HG03558 (cell line): ENCODE data around the gene RORB.

Source experiments
- ATAC-seq: cut with Tn5 transposase; IDR thresholded peaks from one replicate; pipeline ENCODE4 v1.9.1; 2021; ENCODE audit warnings: moderate number of reproducible peaks; ENCODE audit not compliant: unreplicated experiment; ENCODE audit errors: extremely low read depth

The RORB gene

GRCh38 chr9:74496819-74497747, at the start of gene RORB:
TSS of gene RORB (plus strand) at chr9:74497335. CDS start at chr9:74497977, 642 bp downstream.
- peak; percentile 74 for ATAC-seq

DNA sequence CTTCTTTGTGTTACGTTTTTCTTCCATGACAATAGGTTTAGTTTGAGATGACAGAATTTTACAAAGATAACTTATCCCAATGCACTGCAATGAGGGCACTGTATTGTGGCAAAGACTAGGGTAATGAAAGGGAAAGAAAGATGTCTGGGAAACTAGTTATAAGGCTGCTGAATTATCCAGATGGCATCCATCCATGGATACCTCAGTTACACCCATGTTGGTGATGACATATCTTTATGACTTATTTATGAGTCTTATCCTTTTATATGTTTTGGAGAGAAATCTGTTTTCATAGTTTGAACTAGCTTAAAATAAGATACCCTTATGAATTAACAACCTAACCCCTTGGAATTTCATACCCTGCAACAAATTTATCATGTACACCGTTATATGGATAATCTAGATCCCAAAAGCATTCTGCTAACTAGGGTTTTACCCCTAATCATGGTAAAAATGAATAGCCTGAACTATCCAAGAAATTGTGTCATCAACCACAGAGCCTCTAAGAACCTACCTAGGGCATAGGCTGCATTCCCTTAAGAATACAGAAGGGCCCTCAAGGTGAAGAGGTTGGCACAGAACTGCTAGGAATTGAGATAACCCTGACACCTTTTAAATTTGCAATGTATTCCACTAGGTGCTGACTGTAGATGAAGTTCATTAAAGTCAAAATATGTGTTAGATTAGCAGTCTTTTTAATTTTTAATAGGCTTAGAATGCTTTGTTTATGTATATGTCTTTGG, 49.5 kb upstream of the RORB start:
- no peak for ATAC-seq

- ATAC-seq, result no peak
Observed at GRCh38 chr9:74449060-74449459, 48.1 kb upstream of the RORB start.

DNA sequence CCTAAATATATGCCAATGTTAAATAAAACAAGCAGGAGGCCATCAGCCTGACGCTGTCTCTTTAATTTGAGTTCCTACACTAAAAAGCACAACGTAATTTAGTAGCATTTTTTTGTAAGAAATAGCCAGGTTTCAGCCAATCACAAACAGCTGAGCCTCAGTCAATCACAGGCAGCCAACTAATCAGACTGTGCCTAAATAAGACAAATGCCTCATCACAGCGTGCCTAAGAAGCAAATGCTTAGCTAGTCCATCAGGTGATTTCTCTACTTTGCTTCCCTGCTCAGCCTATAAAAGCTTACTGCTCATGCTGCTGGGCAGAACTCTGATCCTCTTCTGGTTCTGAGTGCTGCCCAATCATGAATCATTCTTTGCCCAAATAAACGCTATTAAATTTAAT, 38.3 kb upstream of the RORB start:
- ATAC-seq, result no peak

GRCh38 chr9:74463825-74464224, 33.3 kb upstream of the RORB start:
- no peak for ATAC-seq

DNA sequence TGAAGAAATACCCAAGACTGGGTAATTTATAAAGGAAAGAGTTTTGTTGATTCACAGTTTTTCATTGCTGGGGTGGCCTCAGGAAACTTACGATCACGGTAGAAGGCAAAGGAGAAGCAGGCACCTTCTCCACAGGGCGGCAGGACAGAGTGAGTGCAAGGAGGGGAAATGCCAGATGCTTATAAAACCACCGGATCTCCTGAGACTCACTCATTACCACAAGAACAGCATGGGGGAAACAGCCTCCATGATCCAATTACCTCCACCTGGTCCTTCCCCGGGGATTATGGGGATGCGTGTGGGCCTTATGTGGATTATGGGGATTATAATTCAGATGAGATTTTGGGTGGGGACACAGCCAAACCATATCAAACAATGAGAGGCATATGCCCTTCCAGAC, 18.5 kb upstream of the RORB start:
- no peak for ATAC-seq

- ATAC-seq, result no peak
Observed at GRCh38 chr9:74479711-74480110, 17.4 kb upstream of the RORB start.

- no peak for ATAC-seq
Observed at GRCh38 chr9:74487395-74487794, 9.7 kb upstream of the RORB start.

DNA sequence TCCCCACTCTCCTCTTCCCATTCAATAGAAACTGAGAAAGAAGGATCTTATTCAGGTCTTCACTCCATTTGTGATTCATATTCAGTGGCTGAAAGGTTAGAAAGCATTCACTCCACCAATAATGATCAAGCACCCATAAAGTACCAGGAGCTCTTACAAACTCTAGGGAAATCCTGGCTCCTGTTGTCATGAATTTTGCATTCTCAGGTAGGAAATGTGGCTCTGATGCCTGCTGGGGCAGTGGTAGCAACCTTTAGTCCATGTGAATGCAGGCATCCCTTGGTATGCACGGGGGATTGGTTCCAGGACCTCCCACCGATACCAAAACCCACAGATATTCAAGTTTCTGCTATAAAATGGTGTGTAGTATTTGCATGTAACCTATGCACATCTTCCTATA, 3.6 kb upstream of the RORB start:
- no peak for ATAC-seq

GRCh38 chr9:74494490-74494889, 2.6 kb upstream of the RORB start:
- ATAC-seq, result no peak

DNA sequence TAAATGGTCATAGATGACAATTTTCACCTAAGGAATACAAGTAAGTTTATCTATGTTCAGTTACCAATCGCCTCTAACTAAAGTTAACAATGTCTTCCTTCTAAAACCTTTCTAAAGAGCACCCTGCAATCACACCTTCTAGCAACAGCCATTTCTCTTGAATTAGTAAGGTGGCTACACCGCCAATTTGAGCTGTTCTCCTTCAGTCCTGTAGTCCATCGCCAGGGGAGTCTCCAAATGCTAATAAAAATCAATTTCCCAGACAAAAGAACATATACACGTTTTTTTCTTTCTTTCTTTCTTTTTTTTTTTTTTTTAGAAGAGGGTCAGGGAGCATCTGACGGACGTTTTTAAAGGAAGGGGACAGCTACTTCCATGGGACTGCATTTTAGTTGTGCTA, 729 bp upstream of the RORB start:
- no peak for ATAC-seq

DNA sequence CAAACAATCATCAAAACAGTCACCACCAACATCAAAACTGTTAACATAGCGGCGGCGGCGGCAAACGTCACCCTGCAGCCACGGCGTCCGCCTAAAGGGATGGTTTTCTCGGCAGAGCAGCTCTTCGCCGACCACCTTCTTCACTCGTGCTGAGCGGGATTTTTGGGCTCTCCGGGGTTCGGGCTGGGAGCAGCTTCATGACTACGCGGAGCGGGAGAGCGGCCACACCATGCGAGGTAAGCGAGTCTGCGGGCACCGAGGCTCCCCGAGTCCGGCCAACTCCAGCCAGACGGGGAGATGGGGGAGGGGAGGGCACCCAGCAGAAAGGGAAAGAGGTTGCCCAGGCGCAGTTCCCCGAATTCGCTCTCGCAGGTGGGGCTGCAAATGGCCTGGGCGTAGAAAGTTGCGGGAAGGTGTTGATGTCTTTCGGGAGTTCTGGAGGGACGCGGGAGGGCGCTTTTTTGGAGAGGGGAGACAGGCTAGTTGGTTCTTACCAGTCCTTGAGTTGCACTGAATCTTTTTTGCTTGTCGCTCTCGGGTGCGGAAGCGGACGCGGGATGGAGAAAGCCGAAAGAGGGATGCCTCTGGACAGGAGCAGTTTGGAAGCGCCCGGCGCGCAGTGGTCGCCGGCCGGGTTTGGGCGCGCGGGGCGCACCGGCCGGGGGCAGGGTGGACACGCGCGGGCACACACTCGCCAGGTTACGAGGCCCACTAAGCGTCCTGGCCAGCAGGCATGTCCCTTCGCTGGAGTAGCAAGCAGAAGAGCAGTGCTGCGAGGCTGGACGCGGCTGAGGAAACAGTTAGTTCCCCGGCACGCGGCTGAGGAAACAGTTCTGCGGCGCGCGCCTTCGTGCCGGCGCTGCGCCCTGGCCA, 849 bp downstream of the RORB start:
- ATAC-seq, result no peak

GRCh38 chr9:74498621-74499095, 1.5 kb downstream of the RORB start:
- no peak for ATAC-seq

DNA sequence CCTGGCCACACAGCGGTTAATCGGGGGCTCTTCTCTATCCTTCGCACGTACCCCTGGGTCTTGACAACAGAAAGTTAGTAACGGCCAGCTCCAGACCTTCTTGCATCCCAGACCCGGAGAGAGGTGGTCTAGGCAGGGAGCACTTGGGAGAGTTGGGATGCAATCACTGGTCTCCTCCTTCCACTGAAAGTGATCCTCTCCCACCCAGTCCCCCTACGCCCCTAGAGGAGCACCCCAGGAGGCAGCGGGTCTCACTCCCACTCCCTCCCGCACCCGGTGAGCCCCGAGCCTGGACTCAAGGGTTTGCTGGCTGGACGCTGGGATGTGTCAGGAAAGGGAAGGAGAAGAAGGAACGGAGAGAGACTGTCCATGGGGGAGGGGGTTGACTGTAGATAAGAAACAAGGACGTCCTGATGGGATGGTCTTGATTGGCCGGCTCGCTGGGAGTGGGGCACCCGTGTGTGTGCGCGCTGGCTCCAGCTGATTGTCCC, 2.0 kb downstream of the RORB start:
- no peak for ATAC-seq

DNA sequence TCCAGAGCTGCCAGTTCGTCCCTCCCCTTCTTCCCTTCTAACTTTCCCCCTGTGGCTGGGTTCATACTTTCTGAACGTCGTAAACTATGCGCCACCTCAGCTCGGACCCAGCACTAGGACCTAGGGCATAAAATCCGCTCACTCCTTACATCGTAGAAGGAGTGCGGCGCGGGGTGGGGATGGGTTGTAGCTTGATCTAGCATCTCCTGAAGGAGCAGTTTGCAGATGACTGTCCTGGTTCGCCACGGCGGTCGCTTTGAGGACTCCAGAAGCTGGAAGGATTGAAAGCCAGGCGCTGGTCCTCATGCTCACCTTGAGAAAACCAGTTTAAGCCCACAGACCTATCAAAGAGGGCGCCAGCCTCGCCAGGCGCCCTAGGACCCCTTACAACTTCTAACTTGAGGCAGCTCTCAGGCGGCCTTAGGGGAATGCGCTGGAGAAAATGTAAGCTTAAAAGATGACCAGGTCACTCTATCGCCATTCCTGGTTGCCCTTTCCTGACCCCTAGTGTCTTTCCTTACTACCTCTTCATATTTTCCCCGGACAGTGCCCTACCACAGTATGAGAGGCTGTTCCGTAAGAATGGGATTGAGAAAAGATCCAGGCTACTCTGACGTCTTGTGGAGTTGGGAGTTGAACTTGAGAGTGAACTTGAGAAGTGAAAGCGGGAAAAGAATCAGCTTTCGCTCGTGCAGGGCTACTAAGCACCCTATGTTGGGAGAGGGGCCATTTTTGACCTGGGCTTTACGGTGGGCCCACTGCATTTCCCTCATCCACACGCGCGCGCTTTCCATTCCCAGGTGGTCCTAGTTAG, 2.8 kb downstream of the RORB start:
- no peak for ATAC-seq

DNA sequence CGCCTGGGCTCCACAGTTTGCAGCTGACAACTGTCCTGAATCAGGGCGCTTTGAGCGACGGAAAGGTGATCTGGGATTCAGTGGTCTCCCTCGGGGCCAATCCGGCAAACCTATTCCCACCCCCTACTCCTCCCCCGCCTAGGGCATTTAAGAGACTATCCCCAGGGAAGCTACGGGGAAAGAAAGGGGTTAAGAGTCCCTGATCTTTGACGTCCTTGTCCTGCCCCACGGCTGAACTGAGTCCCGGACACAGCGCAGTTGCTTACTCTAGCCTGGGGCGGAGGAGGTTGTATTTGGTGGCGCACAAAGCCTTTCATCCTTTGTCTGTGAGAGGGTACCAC, 3.4 kb downstream of the RORB start:
- no peak for ATAC-seq

DNA sequence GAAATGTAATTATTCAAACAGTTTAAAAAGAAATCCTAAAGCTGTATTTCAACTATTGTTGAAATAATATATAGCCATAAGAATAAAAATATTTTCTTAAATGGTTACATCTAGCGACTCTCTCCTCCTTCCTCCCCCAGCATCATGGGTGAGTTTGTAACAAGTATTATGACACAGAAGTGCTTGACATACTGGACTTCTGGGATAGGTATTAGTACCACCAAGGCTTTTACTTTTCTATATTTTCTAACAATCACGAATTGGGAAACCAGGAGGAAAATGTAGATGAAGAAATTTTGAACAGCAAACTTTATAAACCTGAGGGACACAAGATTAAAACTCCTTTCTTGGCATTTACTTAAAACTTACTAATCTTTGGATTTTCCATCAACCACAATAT, 4.4 kb downstream of the RORB start:
- ATAC-seq, result no peak

DNA sequence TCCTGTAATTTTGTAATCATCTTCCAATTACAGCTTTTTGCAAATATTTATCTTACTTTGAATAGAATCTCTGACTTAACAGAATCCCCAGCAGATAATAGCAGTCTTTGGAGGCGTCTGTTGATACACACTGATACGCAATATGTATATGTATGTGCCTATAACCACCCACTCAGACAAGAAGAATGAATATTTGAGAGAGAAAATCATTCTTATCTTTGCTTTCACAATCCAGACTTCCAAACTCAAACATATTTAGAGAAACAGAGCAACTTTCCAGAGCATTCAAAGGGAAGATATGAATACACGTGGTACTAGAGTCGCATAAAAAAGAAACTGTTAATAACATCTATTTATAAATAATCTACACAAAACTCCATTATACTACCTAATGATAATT, 6.1 kb downstream of the RORB start:
- no peak for ATAC-seq

DNA sequence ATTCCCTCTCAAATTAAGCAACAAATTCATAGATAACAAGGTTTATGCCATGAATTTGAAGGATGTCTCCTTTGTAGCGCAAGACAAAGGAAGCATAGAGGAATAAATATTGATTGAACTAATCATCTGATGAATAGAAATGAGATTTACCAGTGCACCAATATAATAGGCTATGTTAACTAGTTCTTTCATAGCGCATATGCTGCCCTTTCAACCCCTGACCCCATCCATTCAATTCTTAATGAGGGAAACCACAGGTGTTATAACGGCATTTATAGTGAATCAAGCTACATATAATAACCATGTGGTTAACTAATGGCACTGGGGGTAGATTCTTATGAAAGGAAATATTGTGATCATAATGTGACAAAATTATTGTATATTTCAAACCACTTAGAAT, 6.5 kb downstream of the RORB start:
- ATAC-seq, result no peak

- no peak for ATAC-seq
Observed at GRCh38 chr9:74511333-74511732, 14.2 kb downstream of the RORB start.
